H1 (cell line): ENCODE data around the gene USP49. TPM values are rescaled to one million over a fixed set of nuclear protein-coding genes. Genes with fewer than 3 reads are reported as not detected.

Experiments used
- CTCF ChIA-PET: fragments of 300-600 bp; sonication (Branson Sonifier 250); formaldehyde crosslinking; loops from one replicate; lab custom pipeline; 2021; ENCODE audit not compliant: partially characterized antibody; lab: Charles Lee
- POLR2A ChIA-PET: fragments of 300-600 bp; sonication (Branson Sonifier 250); formaldehyde crosslinking; loops from one replicate; lab custom pipeline; 2021; ENCODE audit warnings: inconsistent platforms; ENCODE audit not compliant: partially characterized antibody; lab: Charles Lee
- DNase-seq, 2 experiments: peaks; one replicate each; pipeline versions ENCODE4 v3.0.0 to v3.0.0-alpha.2; 2010 to 2022; ENCODE audit warnings: low spot score in 2 of 2, low read depth in 1 of 2, mixed read lengths in 1 of 2
- FAIRE-seq: peaks from 2 replicates; lab custom pipeline; 2011; peaks lifted over from hg19 to GRCh38; lab: Jason Lieb, UNC
- H2AFZ ChIP-seq: 2 replicates; pipeline ENCODE4 v1.8.1; 2012; ENCODE audit warnings: low read length, inconsistent platforms
- H2AK5ac ChIP-seq: 2 replicates; pipeline ENCODE4 v1.6.1; 2013; ENCODE audit warnings: low read depth, low read length
- H2BK120ac ChIP-seq: replicated peaks from 2 replicates; pipeline ENCODE3; 2013; ENCODE audit warnings: low read depth, low read length, inconsistent platforms
- H2BK12ac ChIP-seq: 2 replicates; pipeline ENCODE4 v1.6.1; 2013; ENCODE audit warnings: low read depth, low read length
- H2BK15ac ChIP-seq: 2 replicates; pipeline ENCODE4 v1.6.1; 2013; ENCODE audit warnings: low read length
- H2BK20ac ChIP-seq: 2 replicates; pipeline ENCODE4 v1.6.1; 2013; ENCODE audit warnings: low read length
- H2BK5ac ChIP-seq: 2 replicates; pipeline ENCODE4 v1.6.1; 2013; ENCODE audit warnings: low read depth, low read length
- H3K14ac ChIP-seq: 2 replicates; pipeline ENCODE4 v1.6.1; 2013; ENCODE audit warnings: inconsistent platforms; ENCODE audit not compliant: insufficient read length
- H3K18ac ChIP-seq: 2 replicates; pipeline ENCODE4 v1.6.1; 2013; ENCODE audit warnings: low read length; ENCODE audit errors: extremely low read depth
- H3K23ac ChIP-seq: 2 replicates; pipeline ENCODE4 v1.6.1; 2013; ENCODE audit warnings: inconsistent platforms; ENCODE audit not compliant: insufficient read length
- H3K23me2 ChIP-seq: 2 replicates; pipeline ENCODE4 v1.6.1; 2013; ENCODE audit warnings: low read depth, low read length
- H3K27ac ChIP-seq: 2 replicates; pipeline ENCODE4 v1.6.1; 2011; ENCODE audit warnings: low read depth, low read length, inconsistent platforms
- H3K27me3 ChIP-seq, 4 experiments: replicated peaks in 1 of 4; 1 replicate in 1 of 4; 2 replicates in 3 of 4; pipeline versions ENCODE4 v1.6.1 to v1.8.1; 2011 to 2013; ENCODE audit warnings: low read length in 3 of 4, mild to moderate bottlenecking in 3 of 4, inconsistent platforms in 2 of 4, mixed read lengths in 2 of 4, moderate library complexity in 1 of 4; ENCODE audit not compliant: control insufficient read depth in 3 of 4, insufficient read depth in 3 of 4; ENCODE audit errors: extremely low read depth in 1 of 4
- H3K36me3 ChIP-seq, 4 experiments: 2 replicates each; pipeline versions ENCODE4 v1.6.1 to v1.8.1; 2011 to 2013; ENCODE audit warnings: mild to moderate bottlenecking in 4 of 4, low read length in 3 of 4, moderate library complexity in 2 of 4, control low read depth in 1 of 4, inconsistent platforms in 1 of 4; ENCODE audit not compliant: insufficient read depth in 4 of 4, control insufficient read depth in 2 of 4
- H3K4ac ChIP-seq: replicated peaks from 2 replicates; pipeline ENCODE3; 2013; ENCODE audit warnings: low read length, low read depth, mixed read lengths, inconsistent platforms; ENCODE audit not compliant: insufficient read length
- H3K4me1 ChIP-seq, 4 experiments: replicated peaks in 1 of 4; 1 replicate in 1 of 4; 2 replicates in 3 of 4; pipeline versions ENCODE4 v1.6.1 to v1.8.1; 2011 to 2013; ENCODE audit warnings: low read length in 3 of 4, inconsistent platforms in 2 of 4, mixed read lengths in 1 of 4; ENCODE audit not compliant: insufficient read depth in 4 of 4, control insufficient read depth in 3 of 4
- H3K4me2 ChIP-seq, 2 experiments: 2 replicates each; pipeline versions ENCODE4 v1.6.1 to v1.8.1; 2011 to 2013; ENCODE audit warnings: low read depth in 2 of 2, low read length in 2 of 2, control low read depth in 1 of 2, inconsistent platforms in 1 of 2, mild to moderate bottlenecking in 1 of 2; ENCODE audit not compliant: insufficient read depth in 1 of 2
- H3K4me3 ChIP-seq, 4 experiments: fragments of 200-600, 300-600 bp in 1 of 4; sonication (generic), shearing (Covaris generic), sonication (Bioruptor Twin) in 1 of 4; 2 replicates each; pipeline versions ENCODE4 v1.5.1 to v1.8.1; 2011 to 2016; ENCODE audit warnings: low read length in 4 of 4, low read depth in 3 of 4, control low read depth in 2 of 4, inconsistent platforms in 2 of 4, mild to moderate bottlenecking in 2 of 4, mixed read lengths in 1 of 4, moderate library complexity in 1 of 4; ENCODE audit not compliant: insufficient read depth in 2 of 4; ENCODE audit errors: extremely low read depth in 1 of 4
- H3K56ac ChIP-seq: replicated peaks from 2 replicates; pipeline ENCODE3; 2013; ENCODE audit warnings: low read depth, mild to moderate bottlenecking, mixed read lengths, low read length, inconsistent platforms; ENCODE audit not compliant: insufficient read length
- H3K79me1 ChIP-seq: 2 replicates; pipeline ENCODE4 v1.6.1; 2013; ENCODE audit warnings: low read depth, low read length, control low read depth
- H3K79me2 ChIP-seq, 2 experiments: 2 replicates each; pipeline versions ENCODE4 v1.6.1 to v1.8.1; 2012 to 2013; ENCODE audit warnings: low read length in 2 of 2, mild to moderate bottlenecking in 2 of 2, inconsistent platforms in 1 of 2; ENCODE audit not compliant: insufficient read depth in 2 of 2, control insufficient read depth in 1 of 2
- H3K9ac ChIP-seq, 4 experiments: replicated peaks in 1 of 4; 1 replicate in 1 of 4; 2 replicates in 3 of 4; pipeline versions ENCODE4 v1.6.1 to v1.8.1; 2011 to 2013; ENCODE audit warnings: low read depth in 3 of 4, low read length in 3 of 4, control low read depth in 2 of 4, mild to moderate bottlenecking in 2 of 4, moderate library complexity in 2 of 4, inconsistent platforms in 1 of 4; ENCODE audit errors: extremely low read depth in 1 of 4
- H3K9me3 ChIP-seq, 2 experiments: 2 replicates each; pipeline versions ENCODE4 v1.6.1 to v1.8.1; 2012 to 2013; ENCODE audit warnings: mild to moderate bottlenecking in 2 of 2, moderate library complexity in 2 of 2, control low read depth in 1 of 2, inconsistent platforms in 1 of 2, low read depth in 1 of 2, low read length in 1 of 2, mixed read lengths in 1 of 2; ENCODE audit not compliant: insufficient read depth in 2 of 2
- H4K20me1 ChIP-seq, 2 experiments: replicated peaks in 1 of 2; 2 replicates each; pipeline versions ENCODE3 to v1.8.1; 2011 to 2013; ENCODE audit warnings: inconsistent platforms in 2 of 2, low read length in 2 of 2, mild to moderate bottlenecking in 1 of 2; ENCODE audit not compliant: insufficient read depth in 2 of 2, control insufficient read depth in 1 of 2
- H4K5ac ChIP-seq: 2 replicates; pipeline ENCODE4 v1.6.1; 2013; ENCODE audit warnings: low read length, low read depth, mixed read lengths, inconsistent platforms; ENCODE audit not compliant: insufficient read length
- H4K8ac ChIP-seq: 2 replicates; pipeline ENCODE4 v1.8.0; 2013; ENCODE audit warnings: mild to moderate bottlenecking, moderate library complexity, low read length, inconsistent platforms; ENCODE audit not compliant: insufficient read depth; ENCODE audit errors: extremely low read depth
- H4K91ac ChIP-seq: replicated peaks from 2 replicates; pipeline ENCODE3; 2013; ENCODE audit warnings: low read length, mixed read lengths, inconsistent platforms; ENCODE audit not compliant: insufficient read length
- RBBP5 ChIP-seq: IDR thresholded peaks from 2 replicates; pipeline ENCODE4 v1.7.1; 2012; ENCODE audit warnings: low read depth, mild to moderate bottlenecking, inconsistent platforms, low read length, moderate library complexity, borderline replicate concordance
- RNF2 ChIP-seq: fragments of 200-900, 300-1000 bp; sonication (generic); IDR thresholded peaks from 2 replicates; pipeline ENCODE4 v1.7.1; 2016; ENCODE audit warnings: borderline replicate concordance, low read depth, mild to moderate bottlenecking, antibody characterized with exemption, low read length; ENCODE audit not compliant: poor library complexity, severe bottlenecking; ENCODE audit errors: missing control alignments
- WGBS, 2 experiments: shearing (Covaris generic) in 1 of 2; methylation state at CpG; one replicate each; pipeline versions ENCODE4 v1.1.6 to v1.1.7; 2013 to 2015; ENCODE audit warnings: low lambda C conversion rate in 2 of 2, mixed read lengths in 2 of 2, inconsistent platforms in 1 of 2, low coverage in 1 of 2, missing lambda C conversion rate in 1 of 2; ENCODE audit not compliant: insufficient replicate concordance in 2 of 2, insufficient coverage in 1 of 2, insufficient read length in 1 of 2; ENCODE audit errors: extremely low coverage in 1 of 2, missing lambda C conversion rate in 1 of 2; 5-methylcytosine and 5-hydroxymethylcytosine counted together
- polyA plus RNA-seq, 7 experiments: library from polyadenylated mRNA; depleted of rRNA in 3 of 7; stranded (reverse) in 5 of 7; unstranded in 2 of 7; fragments of >200 nt in 5 of 7; fragments of 200-250 nt in 2 of 7; gene quantifications; 1 replicate in 5 of 7; 2 replicates in 1 of 7; 4 replicates in 1 of 7; pipeline versions ENCODE4 v1.2.1 to v1.2.3, GENCODE V29; 2011 to 2013; ENCODE audit warnings: missing spikeins in 2 of 7, mixed read lengths in 2 of 7
- total RNA-seq: library from RNA; stranded (reverse); fragmentation: NEBNext Ultra II Directional; extraction: Animal tissue kit (Norgen Biotek cat#: 25700); gene quantifications from 2 replicates; pipeline ENCODE4 v1.2.1, GENCODE V29; 2021
- TF ChIP-seq, protein P1 (sequence below): IDR thresholded peaks from 2 replicates; pipeline ENCODE4 v1.6.1; 2012; ENCODE audit warnings: inconsistent platforms

USP49 gene
- total and polyA plus RNA-seq, 2 of the 8 experiments (the other 6 are each of a cell fraction or from before 2014, with no cell fraction given) = 6.9 to 24.4 TPM

DNA sequence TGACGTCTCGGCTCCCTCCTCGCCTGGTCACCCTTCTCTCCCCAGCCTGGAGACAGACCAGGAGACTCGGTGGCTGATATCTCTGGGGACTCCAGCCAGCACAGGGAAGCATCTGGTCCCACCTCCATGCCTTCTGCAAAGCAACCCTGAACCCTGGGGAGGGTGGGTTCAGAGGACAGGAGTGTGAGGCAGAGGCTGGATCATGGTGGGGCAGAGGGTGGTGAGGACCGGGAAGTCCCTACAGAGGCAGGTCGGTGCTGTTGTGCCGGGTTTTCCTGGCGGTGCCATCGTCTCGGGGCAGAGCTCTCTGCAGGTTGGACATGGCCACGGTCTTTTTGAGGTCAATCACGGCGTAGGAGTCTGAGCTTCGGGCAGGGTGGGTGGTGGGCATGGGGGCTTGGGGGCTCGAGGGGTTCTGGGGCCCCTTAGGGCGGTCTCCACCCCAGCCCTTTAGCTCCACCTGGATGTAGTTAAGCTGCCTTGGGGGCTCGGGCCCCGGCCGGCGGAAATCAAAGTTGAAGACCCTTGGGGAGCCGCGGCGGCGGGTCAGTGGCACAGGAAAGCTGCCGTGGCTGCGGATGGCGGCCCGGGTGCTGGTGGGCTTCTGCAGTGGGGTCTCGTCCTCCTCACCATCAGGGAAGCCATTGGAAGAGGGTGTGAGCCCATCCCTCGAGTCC, 124.7 kb downstream of the USP49 start:
- no peak overlapping the region; the same call in 1 of the 2 replicates for H4K8ac ChIP-seq
- no peaks in the 10 kb centered on the region for H3K23me2 ChIP-seq
- TF ChIP-seq, protein P1, sequence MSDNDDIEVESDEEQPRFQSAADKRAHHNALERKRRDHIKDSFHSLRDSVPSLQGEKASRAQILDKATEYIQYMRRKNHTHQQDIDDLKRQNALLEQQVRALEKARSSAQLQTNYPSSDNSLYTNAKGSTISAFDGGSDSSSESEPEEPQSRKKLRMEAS = no peak
- TF ChIP-seq RNF2 (no peak), RBBP5 (no peak)
- H3K9ac ChIP-seq = no peak overlapping the region
- no peaks in the 10 kb centered on the region for H3K79me2 ChIP-seq
- H2BK120ac ChIP-seq = no peak overlapping the region
- H3K4me1 ChIP-seq = no peaks in the 10 kb centered on the region; a peak in 1 of 7 replicates
- no peak overlapping the region for H3K27ac ChIP-seq
- no peaks in the 10 kb centered on the region for H3K27me3 ChIP-seq
- H3K4me3 ChIP-seq = no peak overlapping the region
- H4K20me1 ChIP-seq = peaks cover 0 to 2% of the 10 kb centered on the region in 2 experiments
- no peak overlapping the region for H4K91ac ChIP-seq
- POLR2A ChIA-PET = no interaction called here
- H3K36me3 ChIP-seq = peaks cover 0 to 7% (median 4%) of the 10 kb centered on the region in 4 experiments; a peak in 5 of 8 replicates
- 90% methylated on average over 22 of the region's 30 CpGs; no CpG with 5 or more reads in 1 of the 2 experiments for WGBS, 2 experiments
- H2BK12ac ChIP-seq = no peak overlapping the region
- no peak overlapping the region for H2AFZ ChIP-seq
- H3K4ac ChIP-seq = no peak overlapping the region
- H3K18ac ChIP-seq = no peak overlapping the region
- no peaks in the 10 kb centered on the region for H3K79me1 ChIP-seq
- no peak overlapping the region for H2BK15ac ChIP-seq
- H2AK5ac ChIP-seq = no peak overlapping the region
- H3K4me2 ChIP-seq = no peak overlapping the region
- no peak overlapping the region for H2BK20ac ChIP-seq
- no peak for FAIRE-seq
- no peak for DNase-seq
- no peak overlapping the region for H4K5ac ChIP-seq
- H2BK5ac ChIP-seq = no peak overlapping the region
- CTCF ChIA-PET = interaction anchor here (0.7 to 1.5 kb wide), 4 partner anchors 30 to 77 kb away, joined by 3 read pairs; no protein-coding TSS in a partner anchor
- no peaks in the 10 kb centered on the region for H3K9me3 ChIP-seq
- H3K56ac ChIP-seq = no peak overlapping the region
- no peak overlapping the region for H3K14ac ChIP-seq
- no peak overlapping the region for H3K23ac ChIP-seq
